GM12892 (cell line): ENCODE data around the gene CCDC33.

Experiments used
- POLR2A ChIP-seq: IDR thresholded peaks from 2 replicates; pipeline ENCODE4 v1.6.1; 2011; ENCODE audit warnings: low read depth, low read length, control low read depth
- POLR2AphosphoS5 ChIP-seq: IDR thresholded peaks from 2 replicates; pipeline ENCODE4 v1.6.1; 2011; ENCODE audit warnings: low read depth, low read length, control low read depth
- TAF1 ChIP-seq: IDR thresholded peaks from 2 replicates; pipeline ENCODE4 v1.6.1; 2011; ENCODE audit warnings: low read depth, mild to moderate bottlenecking, control low read depth, low read length, borderline replicate concordance

DNA sequence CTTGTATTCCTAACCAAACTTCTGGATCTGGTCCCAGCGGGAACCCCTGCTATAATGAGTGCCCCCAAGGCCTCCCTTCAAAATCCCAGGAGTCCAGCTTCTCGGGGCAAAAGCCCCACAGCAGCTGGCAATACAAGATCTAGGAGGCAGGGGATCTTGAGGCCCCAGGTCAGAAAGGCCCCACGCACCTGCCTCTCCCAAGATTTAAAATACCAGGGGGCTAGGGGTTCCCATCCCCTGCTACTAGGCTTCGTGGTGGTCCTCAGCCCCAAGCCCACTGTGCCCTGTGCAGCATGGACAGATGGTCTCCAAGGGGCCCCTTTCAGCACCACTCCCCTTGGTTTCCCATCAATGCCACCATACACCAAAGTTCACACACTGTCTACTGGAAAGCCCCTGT lies 147.2 kb downstream of the CCDC33 start:
- TF ChIP-seq POLR2AphosphoS5, result no peak
- no peak for TF ChIP-seq POLR2A
- no peak for TF ChIP-seq TAF1
